Neural crest cell (in vitro differentiated cells): ENCODE measurements around the gene USP31. TPM values are rescaled to one million over a fixed set of nuclear protein-coding genes. Genes with fewer than 3 reads are reported as not detected.

Experiments used
- DNase-seq: peaks from one replicate; pipeline ENCODE4 v3.0.0; 2021; ENCODE audit warnings: low read depth, mixed read lengths, low spot score
- H3K27ac Mint-ChIP-seq: one replicate; pipeline ENCODE4 v1.8.0; 2021; ENCODE audit warnings: mild to moderate bottlenecking, mixed read lengths; ENCODE audit not compliant: unreplicated experiment
- H3K27me3 Mint-ChIP-seq: 2 replicates; pipeline ENCODE4 v1.8.0; 2021; ENCODE audit warnings: low read depth, mild to moderate bottlenecking, mixed read lengths
- H3K36me3 Mint-ChIP-seq: 2 replicates; pipeline ENCODE4 v1.8.0; 2021; ENCODE audit warnings: low read depth, mild to moderate bottlenecking, mixed read lengths
- H3K4me1 Mint-ChIP-seq: 2 replicates; pipeline ENCODE4 v1.8.0; 2021; ENCODE audit warnings: mixed read lengths
- H3K4me3 Mint-ChIP-seq: one replicate; pipeline ENCODE4 v1.8.0; 2021; ENCODE audit warnings: mild to moderate bottlenecking, mixed read lengths
- H3K9me3 Mint-ChIP-seq: 2 replicates; pipeline ENCODE4 v1.8.0; 2021; ENCODE audit warnings: mixed read lengths
- CTCF ChIP-seq: fragments of 200-600 bp; sonication (generic); conservative IDR thresholded peaks from 2 replicates; pipeline ENCODE4 v1.5.0; 2021; ENCODE audit warnings: antibody characterized with exemption, mild to moderate bottlenecking
- total RNA-seq: library from RNA; stranded (reverse); gene quantifications from 2 replicates; pipeline ENCODE4 v1.2.1, GENCODE V29; 2021

USP31 gene
- total RNA-seq, 1 donor from 2014 or later, result 13.7 TPM

DNA sequence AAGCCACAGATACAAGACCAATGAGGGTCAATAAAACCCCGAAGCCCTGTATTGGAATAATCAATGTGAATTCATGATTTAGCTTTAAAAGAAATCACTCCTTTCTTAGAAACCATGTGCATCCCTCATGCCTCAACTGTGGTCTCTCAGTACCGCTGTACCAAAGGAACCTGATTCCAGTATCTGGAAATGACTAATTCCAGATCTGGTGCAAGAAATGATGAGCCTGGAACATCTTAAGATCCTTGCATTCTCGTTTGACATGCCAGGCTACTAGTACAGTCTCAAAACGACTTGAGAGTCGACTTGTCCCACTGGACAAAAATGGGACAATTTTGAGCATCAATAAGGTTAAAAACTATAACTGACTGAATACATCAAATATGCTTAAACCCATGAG, 21.2 kb downstream of the USP31 start:
- no peak overlapping the region for H3K4me3 Mint-ChIP-seq
- no peaks in the 10 kb centered on the region for H3K9me3 Mint-ChIP-seq
- no peak overlapping the region for H3K27ac Mint-ChIP-seq
- no peak for TF ChIP-seq CTCF
- no peak for DNase-seq
- H3K27me3 Mint-ChIP-seq, result no peaks in the 10 kb centered on the region
- H3K4me1 Mint-ChIP-seq, result peaks cover 38% of the 10 kb centered on the region
- H3K36me3 Mint-ChIP-seq, result no peaks in the 10 kb centered on the region

GRCh38 chr16:23125277-23125676, 24.0 kb downstream of the USP31 start:
- no peaks in the 10 kb centered on the region for H3K9me3 Mint-ChIP-seq
- TF ChIP-seq CTCF, result no peak
- no peak overlapping the region for H3K4me3 Mint-ChIP-seq
- no peak for DNase-seq
- H3K27ac Mint-ChIP-seq, result no peak overlapping the region
- H3K27me3 Mint-ChIP-seq, result no peaks in the 10 kb centered on the region
- H3K4me1 Mint-ChIP-seq, result peaks cover 26% of the 10 kb centered on the region
- H3K36me3 Mint-ChIP-seq, result no peaks in the 10 kb centered on the region

DNA sequence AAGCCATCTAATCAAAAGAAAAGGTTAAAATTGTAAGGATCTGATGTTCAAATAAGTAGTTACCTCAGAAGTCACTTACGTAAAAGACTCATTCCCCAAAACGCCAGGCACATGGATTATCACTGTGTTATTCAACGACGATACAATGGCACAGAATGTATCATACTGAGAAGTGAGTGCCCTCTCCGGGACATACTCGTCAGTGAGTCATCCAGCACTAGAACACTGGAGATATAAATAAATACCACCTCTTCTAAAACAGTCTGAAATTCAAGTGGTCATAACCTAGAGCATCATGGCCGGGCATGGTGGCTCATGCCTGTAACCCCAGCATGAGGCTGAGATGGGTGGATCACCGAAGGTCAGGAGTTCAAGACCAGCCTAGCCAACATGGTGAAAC, 24.9 kb downstream of the USP31 start:
- TF ChIP-seq CTCF, result no peak
- Mint-ChIP-seq H3K36me3 (no peaks in the 10 kb centered on the region), H3K27me3 (no peaks in the 10 kb centered on the region), H3K9me3 (no peaks in the 10 kb centered on the region), H3K4me3 (no peak overlapping the region), H3K27ac (no peak overlapping the region), H3K4me1 (peaks cover 27% of the 10 kb centered on the region)
- no peak for DNase-seq

DNA sequence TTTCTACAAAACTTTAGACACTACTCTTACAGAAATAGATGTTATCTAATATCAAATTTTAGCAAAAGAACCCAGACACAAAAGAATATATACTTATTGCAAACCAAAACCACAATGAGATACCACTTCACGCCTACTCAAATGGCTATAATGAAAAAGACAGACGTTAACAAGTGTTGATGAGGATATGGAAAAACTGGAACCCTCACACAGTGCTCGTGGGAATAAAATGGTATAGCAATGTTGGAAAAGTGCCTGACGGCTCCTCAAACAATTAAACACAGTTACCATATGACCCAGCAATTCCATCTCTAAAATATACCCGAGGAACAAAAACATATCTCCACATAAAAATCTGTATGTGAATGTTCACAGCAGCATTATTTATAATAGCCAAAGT, 27.1 kb downstream of the USP31 start:
- no peaks in the 10 kb centered on the region for H3K36me3 Mint-ChIP-seq
- no peak for DNase-seq
- H3K4me3 Mint-ChIP-seq, result no peak overlapping the region
- H3K27ac Mint-ChIP-seq, result no peak overlapping the region
- no peaks in the 10 kb centered on the region for H3K27me3 Mint-ChIP-seq
- H3K4me1 Mint-ChIP-seq, result peaks cover 27% of the 10 kb centered on the region
- H3K9me3 Mint-ChIP-seq, result no peaks in the 10 kb centered on the region
- no peak for TF ChIP-seq CTCF

GRCh38 chr16:23121024-23121423, 28.2 kb downstream of the USP31 start:
- H3K9me3 Mint-ChIP-seq, result no peaks in the 10 kb centered on the region
- H3K27me3 Mint-ChIP-seq, result no peaks in the 10 kb centered on the region
- peaks cover 27% of the 10 kb centered on the region for H3K4me1 Mint-ChIP-seq

More at GRCh38 chr16:23121024-23121423, 28.2 kb downstream of the USP31 start:
- no peak overlapping the region for H3K27ac Mint-ChIP-seq
- DNase-seq, result no peak
- no peak for TF ChIP-seq CTCF
- no peaks in the 10 kb centered on the region for H3K36me3 Mint-ChIP-seq
- no peak overlapping the region for H3K4me3 Mint-ChIP-seq
